NCI-H82 treated with DMSO at 0.1 percent for 48 hours (cell line): ENCODE measurements around the gene FIBP.

Source experiments
- DNase-seq: peaks from one replicate; lab custom pipeline; 2025; ENCODE audit not compliant: unreplicated experiment; lab: John Stamatoyannopoulos, UW

Gene FIBP

GRCh38 chr11:65891219-65892136 lies 3.2 kb upstream of the FIBP start:
- DNase-seq = no peak

- peak; percentile 75 for DNase-seq
These were observed 2.3 kb upstream of the FIBP start, which contains the start of gene CCDC85B for GRCh38 chr11:65890324-65891218. Gene CCDC85B (plus strand): TSS chr11:65890673. CDS start chr11:65890784, 111 bp downstream.

GRCh38 chr11:65887723-65888162 lies 528 bp downstream of the FIBP start:
- DNase-seq = no peak

- DNase-seq = no peak
These were observed 1.2 kb downstream of the FIBP start for GRCh38 chr11:65886826-65887722.

GRCh38 chr11:65885808-65886536 lies 2.3 kb downstream of the FIBP start:
- no peak for DNase-seq

- no peak for DNase-seq
These were observed 3.0 kb downstream of the FIBP start for GRCh38 chr11:65885231-65885630.

- DNase-seq = peak; percentile 31
These were observed 3.6 kb downstream of the FIBP start for GRCh38 chr11:65884716-65885092.

GRCh38 chr11:65883786-65884715 lies 4.2 kb downstream of the FIBP start:
- DNase-seq = no peak

- no peak for DNase-seq
These were observed 5.1 kb downstream of the FIBP start for GRCh38 chr11:65883058-65883761.

- no peak for DNase-seq
These were observed 5.9 kb downstream of the FIBP start for GRCh38 chr11:65882120-65883057.

GRCh38 chr11:65880844-65881421 lies 7.3 kb downstream of the FIBP start:
- no peak for DNase-seq

GRCh38 chr11:65880027-65880426 lies 8.2 kb downstream of the FIBP start:
- no peak for DNase-seq

- DNase-seq = no peak
These were observed 8.7 kb downstream of the FIBP start, which contains the start of gene CTSW for GRCh38 chr11:65879617-65880016. Gene CTSW (plus strand): TSS chr11:65879837. CDS start chr11:65879855, 18 bp downstream.

- DNase-seq = peak; percentile 79
These were observed 14.7 kb downstream of the FIBP start for GRCh38 chr11:65873318-65874156.

- DNase-seq = no peak
These were observed 15.5 kb downstream of the FIBP start, which contains the start of gene EFEMP2 for GRCh38 chr11:65872586-65873317. Gene EFEMP2 (minus strand): TSS chr11:65872800. CDS start chr11:65872354, 446 bp downstream.
